GM21367 (cell line): ENCODE results near the gene CEP104.

ENCODE experiments used
- ATAC-seq: cut with Tn5 transposase; IDR thresholded peaks from one replicate; pipeline ENCODE4 v1.9.1; 2021; ENCODE audit not compliant: unreplicated experiment

CEP104 gene

GRCh38 chr1:3894626-3895278, 37.7 kb upstream of the CEP104 start:
- ATAC-seq, result no peak

- no peak for ATAC-seq
Observed at GRCh38 chr1:3893190-3893589, 36.2 kb upstream of the CEP104 start.

- ATAC-seq, result no peak
Observed at GRCh38 chr1:3892748-3893147, 35.7 kb upstream of the CEP104 start.

- no peak for ATAC-seq
Observed at GRCh38 chr1:3891329-3891865, 34.4 kb upstream of the CEP104 start.

- no peak for ATAC-seq
Observed at GRCh38 chr1:3890389-3891328, 33.6 kb upstream of the CEP104 start.

- ATAC-seq, result no peak
Observed at GRCh38 chr1:3889936-3890335, 32.9 kb upstream of the CEP104 start.

GRCh38 chr1:3888301-3888700, 31.3 kb upstream of the CEP104 start:
- no peak for ATAC-seq

GRCh38 chr1:3886691-3887090, 29.7 kb upstream of the CEP104 start:
- no peak for ATAC-seq

GRCh38 chr1:3886106-3886670, 29.2 kb upstream of the CEP104 start:
- ATAC-seq, result no peak

- no peak for ATAC-seq
Observed at GRCh38 chr1:3885611-3886010, 28.6 kb upstream of the CEP104 start.

- no peak for ATAC-seq
Observed at GRCh38 chr1:3884966-3885365, 28.0 kb upstream of the CEP104 start.

GRCh38 chr1:3883194-3883925, 26.3 kb upstream of the CEP104 start:
- no peak for ATAC-seq

GRCh38 chr1:3881193-3881480, 24.1 kb upstream of the CEP104 start:
- ATAC-seq, result no peak

- ATAC-seq, result no peak
Observed at GRCh38 chr1:3880429-3881192, 23.6 kb upstream of the CEP104 start.

GRCh38 chr1:3879787-3880428, 22.9 kb upstream of the CEP104 start:
- ATAC-seq, result no peak

GRCh38 chr1:3879099-3879498, 22.1 kb upstream of the CEP104 start:
- ATAC-seq, result no peak

- ATAC-seq, result no peak
Observed at GRCh38 chr1:3876716-3877115, 19.7 kb upstream of the CEP104 start.

GRCh38 chr1:3874736-3875135, 17.7 kb upstream of the CEP104 start:
- no peak for ATAC-seq

GRCh38 chr1:3872546-3872945, 15.5 kb upstream of the CEP104 start:
- ATAC-seq, result no peak

GRCh38 chr1:3871451-3871805, 14.4 kb upstream of the CEP104 start:
- ATAC-seq, result no peak
